ENCODE measurements around the gene ZNF668. TPM values are rescaled to one million over a fixed set of nuclear protein-coding genes. Genes with fewer than 3 reads are reported as not detected.

Gene ZNF668
- total RNA-seq, 1 donor from 2014 or later: 15.2 TPM

- no peak overlapping the region for H3K4me3 Mint-ChIP-seq (ENCODE audit: unreplicated experiment)
- peaks cover 31% of the 10 kb centered on the region for H3K4me1 Mint-ChIP-seq (ENCODE audit: low read depth)
- H3K9me3 Mint-ChIP-seq (ENCODE audit: low read depth): no peaks in the 10 kb centered on the region
- peaks cover 14% of the 10 kb centered on the region for H3K36me3 Mint-ChIP-seq (ENCODE audit: low read depth)
- TF ChIP-seq CTCF (IDR thresholded peaks at IDR 0.05): no peak
- H3K27me3 Mint-ChIP-seq (ENCODE audit: low read depth): no peaks in the 10 kb centered on the region
- H3K27ac Mint-ChIP-seq (ENCODE audit: unreplicated experiment): no peak overlapping the region
- no peak for DNase-seq (ENCODE audit: low spot score)
Measured at GRCh38 chr16:31076319-31076718, 2.3 kb upstream of the ZNF668 start.

GRCh38 chr16:31074814-31075183 lies 759 bp upstream of the ZNF668 start:
- Mint-ChIP-seq H3K36me3 (ENCODE audit: low read depth) (peaks cover 13% of the 10 kb centered on the region), H3K4me1 (ENCODE audit: low read depth) (peaks cover 28% of the 10 kb centered on the region), H3K27ac (ENCODE audit: unreplicated experiment) (peak overlapping the region; percentile 97), H3K27me3 (ENCODE audit: low read depth) (no peaks in the 10 kb centered on the region), H3K4me3 (ENCODE audit: unreplicated experiment) (peak overlapping the region; percentile 99), H3K9me3 (ENCODE audit: low read depth) (no peaks in the 10 kb centered on the region)
- TF ChIP-seq CTCF (IDR thresholded peaks at IDR 0.05): no peak
- no peak for DNase-seq (ENCODE audit: low spot score)

GRCh38 chr16:31073142-31073969 lies 684 bp downstream of the ZNF668 start:
- TF ChIP-seq CTCF (IDR thresholded peaks at IDR 0.05): no peak

GRCh38 chr16:31072540-31073141 lies 1.4 kb downstream of the ZNF668 start:
- H3K27me3 Mint-ChIP-seq (ENCODE audit: low read depth): no peaks in the 10 kb centered on the region
- DNase-seq (ENCODE audit: low spot score): no peak
- H3K27ac Mint-ChIP-seq (ENCODE audit: unreplicated experiment): peak overlapping the region; percentile 98
- H3K9me3 Mint-ChIP-seq (ENCODE audit: low read depth): no peaks in the 10 kb centered on the region
- no peak for TF ChIP-seq CTCF (IDR thresholded peaks at IDR 0.05)
- H3K4me3 Mint-ChIP-seq (ENCODE audit: unreplicated experiment): peak overlapping the region; percentile 99
- peaks cover under 1% of the 10 kb centered on the region for H3K36me3 Mint-ChIP-seq (ENCODE audit: low read depth)
- H3K4me1 Mint-ChIP-seq (ENCODE audit: low read depth): peaks cover 28% of the 10 kb centered on the region

More at GRCh38 chr16:31073142-31073969, 684 bp downstream of the ZNF668 start:
- peaks cover 28% of the 10 kb centered on the region for H3K4me1 Mint-ChIP-seq (ENCODE audit: low read depth)
- no peaks in the 10 kb centered on the region for H3K9me3 Mint-ChIP-seq (ENCODE audit: low read depth)
- peaks cover 5% of the 10 kb centered on the region for H3K36me3 Mint-ChIP-seq (ENCODE audit: low read depth)
- H3K4me3 Mint-ChIP-seq (ENCODE audit: unreplicated experiment): peak overlapping the region; percentile 99
- H3K27me3 Mint-ChIP-seq (ENCODE audit: low read depth): no peaks in the 10 kb centered on the region
- DNase-seq (ENCODE audit: low spot score): peak; percentile 95
- peak overlapping the region; percentile 98 for H3K27ac Mint-ChIP-seq (ENCODE audit: unreplicated experiment)

GRCh38 chr16:31071861-31072260 lies 2.2 kb downstream of the ZNF668 start:
- peak overlapping the region; percentile 98 for H3K27ac Mint-ChIP-seq (ENCODE audit: unreplicated experiment)
- no peak for DNase-seq (ENCODE audit: low spot score)
- H3K4me1 Mint-ChIP-seq (ENCODE audit: low read depth): peaks cover 28% of the 10 kb centered on the region
- H3K27me3 Mint-ChIP-seq (ENCODE audit: low read depth): no peaks in the 10 kb centered on the region
- no peaks in the 10 kb centered on the region for H3K9me3 Mint-ChIP-seq (ENCODE audit: low read depth)
- TF ChIP-seq CTCF (IDR thresholded peaks at IDR 0.05): no peak
- no peaks in the 10 kb centered on the region for H3K36me3 Mint-ChIP-seq (ENCODE audit: low read depth)
- H3K4me3 Mint-ChIP-seq (ENCODE audit: unreplicated experiment): peak overlapping the region; percentile 99
